HG02852 (cell line): ENCODE data around the gene ZNF426.

Experiments used
- ATAC-seq: cut with Tn5 transposase; IDR thresholded peaks from one replicate; pipeline ENCODE4 v1.9.1; 2021; ENCODE audit warnings: mild to moderate bottlenecking, moderate library complexity; ENCODE audit not compliant: unreplicated experiment

Gene ZNF426

GRCh38 chr19:9498183-9498902 lies 40.1 kb downstream of the ZNF426 start, which contains the start of gene ZNF560:
ZNF560 (minus strand) TSS chr19:9498616; CDS start chr19:9475313, 23,303 bp downstream.
- no peak for ATAC-seq

- no peak for ATAC-seq
These were observed 44.3 kb downstream of the ZNF426 start for GRCh38 chr19:9494096-9494495.

- no peak for ATAC-seq
These were observed 51.4 kb downstream of the ZNF426 start for GRCh38 chr19:9487016-9487415.

GRCh38 chr19:9485140-9485539 lies 53.3 kb downstream of the ZNF426 start:
- ATAC-seq, result no peak

GRCh38 chr19:9474975-9475374 lies 63.5 kb downstream of the ZNF426 start:
- ATAC-seq, result no peak
